Measurements from ENCODE around the gene ABL2. TPM values are rescaled to one million over a fixed set of nuclear protein-coding genes. Genes with fewer than 3 reads are reported as not detected.
"Not testable (repeated sequence)": the region's sequence is repeated elsewhere in the genome, so short reads cannot be mapped to it uniquely, and the experiment has no call there.

ABL2 gene
- total RNA-seq, 2 experiments from 2014 or later, result 6.6 to 8.4 TPM

DNA sequence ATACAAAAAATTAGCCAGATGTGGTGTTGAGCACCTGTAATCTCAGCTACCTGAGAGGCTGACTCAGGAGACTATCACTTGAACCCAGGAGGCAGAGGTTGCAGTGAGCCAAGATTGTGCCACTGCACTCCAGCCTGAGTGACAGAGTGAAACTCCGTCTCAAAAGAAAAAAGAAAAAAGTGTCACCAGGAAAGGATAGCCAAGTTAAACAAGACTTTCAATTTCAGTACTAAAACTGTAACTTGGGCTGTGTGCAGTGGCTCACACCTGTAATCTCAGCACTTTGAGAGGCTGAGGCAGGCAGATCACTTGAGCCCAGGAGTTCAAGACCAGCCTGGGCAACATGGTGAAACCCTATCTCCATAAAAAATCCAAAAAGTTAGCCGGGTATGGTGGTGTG is 15.9 kb upstream of the ABL2 start:
- H3K9me3 Mint-ChIP-seq (ENCODE audit: low read depth); H3K27me3 Mint-ChIP-seq; ATAC-seq; H3K36me3 Mint-ChIP-seq (ENCODE audit: low read depth); H3K4me1 Mint-ChIP-seq; H3K4me3 Mint-ChIP-seq; H3K27ac Mint-ChIP-seq; DNase-seq; intact Hi-C loops (cut with DNase I, micrococcal nuclease): not testable (repeated sequence)
- ChIA-PET POLR2A (interaction anchor here (0.6 kb wide), 1 partner anchor 83 kb away, joined by 4 read pairs; no protein-coding TSS in a partner anchor), CTCF (interaction anchor here (0.6 kb wide), 1 partner anchor 815 kb away, joined by 4 read pairs; no protein-coding TSS in a partner anchor)

DNA sequence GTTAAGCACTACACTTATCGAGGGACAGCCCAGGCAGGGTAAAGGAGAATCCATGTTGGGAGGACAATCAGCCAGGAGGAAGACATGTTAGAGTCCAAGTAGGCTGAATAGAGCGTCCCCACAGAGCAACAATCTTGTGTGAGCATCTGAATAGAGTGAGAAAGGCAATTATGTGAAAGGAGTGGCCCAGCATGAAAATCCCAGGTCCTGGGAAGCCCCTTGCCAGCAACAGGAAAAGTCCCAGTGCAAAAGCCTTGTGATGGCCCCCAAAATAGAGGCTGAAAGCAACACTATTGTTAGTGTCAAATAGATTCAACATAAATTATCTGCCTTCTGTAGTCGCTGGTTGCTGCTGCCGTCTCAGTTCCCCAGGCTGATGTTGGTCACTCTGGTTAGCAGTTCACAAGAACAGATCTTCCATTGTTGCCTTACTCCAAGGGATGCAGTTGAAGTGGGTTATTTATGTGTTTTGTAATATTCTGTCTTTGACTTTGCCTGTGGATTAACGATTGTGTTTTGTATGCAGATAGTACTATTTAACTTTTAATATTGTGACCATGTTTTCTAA is 12.1 kb upstream of the ABL2 start:
- Mint-ChIP-seq H3K36me3 (ENCODE audit: low read depth) (no peaks in the 10 kb centered on the region), H3K27ac (no peak overlapping the region), H3K9me3 (ENCODE audit: low read depth) (no peaks in the 10 kb centered on the region), H3K27me3 (no peaks in the 10 kb centered on the region), H3K4me3 (no peak overlapping the region), H3K4me1 (no peaks in the 10 kb centered on the region)
- POLR2A ChIA-PET, result no interaction called here
- intact Hi-C loops (cut with DNase I, micrococcal nuclease), result no loop called here
- ATAC-seq (no peak), DNase-seq (no peak)
- CTCF ChIA-PET, result no interaction called here

DNA sequence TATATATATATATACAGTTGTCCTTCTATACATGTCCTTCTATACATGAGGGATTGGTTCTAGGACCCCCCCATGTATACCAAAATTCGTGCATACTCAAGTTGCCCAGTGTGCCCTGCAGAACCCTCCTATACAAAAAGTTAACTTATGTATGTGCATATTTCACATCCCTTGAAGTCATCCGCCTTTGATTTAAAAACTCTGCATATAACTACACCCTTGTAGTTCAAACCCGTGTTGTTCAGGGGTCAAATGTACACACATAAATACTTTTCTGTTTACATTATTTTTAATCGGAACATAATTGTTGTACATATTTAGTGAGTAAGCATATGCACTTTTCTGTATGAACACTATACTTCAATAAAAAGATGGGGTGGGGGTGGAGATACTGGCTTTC is 7.7 kb upstream of the ABL2 start:
- CTCF ChIA-PET, result interaction anchor here (0.8 to 1.8 kb wide), 3 partner anchors 14 to 578 kb away, joined by 4 to 5 read pairs (median 5); no protein-coding TSS in a partner anchor
- no peaks in the 10 kb centered on the region for H3K27me3 Mint-ChIP-seq
- no peaks in the 10 kb centered on the region for H3K36me3 Mint-ChIP-seq (ENCODE audit: low read depth)
- H3K4me3 Mint-ChIP-seq, result no peak overlapping the region
- POLR2A ChIA-PET, result no interaction called here
- no peak overlapping the region for H3K27ac Mint-ChIP-seq
- DNase-seq (no peak), ATAC-seq (no peak)
- no peaks in the 10 kb centered on the region for H3K9me3 Mint-ChIP-seq (ENCODE audit: low read depth)
- no peaks in the 10 kb centered on the region for H3K4me1 Mint-ChIP-seq
- intact Hi-C loops (cut with DNase I, micrococcal nuclease), result no loop called here

DNA sequence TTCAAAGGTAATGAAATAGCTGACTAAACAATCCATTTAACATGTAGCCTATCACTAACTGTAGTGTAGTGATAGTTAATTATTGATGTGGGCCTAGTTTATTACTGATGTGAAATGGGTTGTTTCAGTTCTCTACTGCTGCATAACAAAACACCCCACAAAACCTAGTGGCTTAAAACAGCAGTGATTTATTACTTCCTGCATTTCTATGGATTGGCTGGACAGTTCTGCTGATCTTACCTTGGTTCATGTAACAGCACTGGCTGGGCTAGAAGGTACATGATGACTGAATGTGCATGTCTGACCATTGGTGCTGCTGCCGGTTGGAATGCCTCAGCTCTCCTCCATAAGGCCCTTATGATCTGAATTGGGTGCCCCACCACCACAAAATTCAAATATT is 5.4 kb upstream of the ABL2 start:
- Mint-ChIP-seq H3K9me3 (ENCODE audit: low read depth) (no peaks in the 10 kb centered on the region), H3K27me3 (no peaks in the 10 kb centered on the region), H3K4me1 (peaks cover 10% of the 10 kb centered on the region), H3K27ac (no peak overlapping the region), H3K4me3 (no peak overlapping the region), H3K36me3 (ENCODE audit: low read depth) (no peaks in the 10 kb centered on the region)
- ATAC-seq (no peak), DNase-seq (no peak)
- intact Hi-C loops (cut with DNase I, micrococcal nuclease), result no loop called here
- CTCF ChIA-PET, result no interaction called here
- POLR2A ChIA-PET, result no interaction called here

DNA sequence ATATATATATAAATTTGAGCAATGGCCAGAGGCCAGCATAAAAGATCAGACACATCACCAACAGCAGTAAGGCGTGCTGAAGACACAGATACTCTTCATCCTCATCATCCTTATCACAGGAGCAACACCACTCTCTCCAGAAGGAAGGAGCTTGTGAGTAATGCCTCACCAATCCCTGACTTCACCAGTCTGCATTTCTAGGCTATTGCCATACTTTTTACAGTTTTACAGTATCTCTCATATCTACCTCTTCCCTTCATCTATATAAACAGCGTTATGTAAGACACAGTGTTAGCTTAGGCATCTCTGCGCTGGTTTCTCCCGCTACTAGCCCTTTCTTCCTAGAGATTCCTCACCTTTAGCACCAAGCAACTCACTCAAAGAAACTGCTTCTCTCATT is 2.4 kb upstream of the ABL2 start:
- CTCF ChIA-PET, result interaction anchor here (0.5 kb wide), 1 partner anchor 1873 kb away, joined by 5 read pairs; no protein-coding TSS in a partner anchor
- DNase-seq (no peak), ATAC-seq (no peak)
- H3K27ac Mint-ChIP-seq, result no peak overlapping the region
- no peaks in the 10 kb centered on the region for H3K27me3 Mint-ChIP-seq
- peaks cover 28% of the 10 kb centered on the region for H3K4me1 Mint-ChIP-seq
- H3K4me3 Mint-ChIP-seq, result no peak overlapping the region
- H3K36me3 Mint-ChIP-seq (ENCODE audit: low read depth), result peaks cover 6% of the 10 kb centered on the region
- intact Hi-C loops (cut with DNase I, micrococcal nuclease), result no loop called here
- POLR2A ChIA-PET, result no interaction called here
- H3K9me3 Mint-ChIP-seq (ENCODE audit: low read depth), result no peaks in the 10 kb centered on the region

DNA sequence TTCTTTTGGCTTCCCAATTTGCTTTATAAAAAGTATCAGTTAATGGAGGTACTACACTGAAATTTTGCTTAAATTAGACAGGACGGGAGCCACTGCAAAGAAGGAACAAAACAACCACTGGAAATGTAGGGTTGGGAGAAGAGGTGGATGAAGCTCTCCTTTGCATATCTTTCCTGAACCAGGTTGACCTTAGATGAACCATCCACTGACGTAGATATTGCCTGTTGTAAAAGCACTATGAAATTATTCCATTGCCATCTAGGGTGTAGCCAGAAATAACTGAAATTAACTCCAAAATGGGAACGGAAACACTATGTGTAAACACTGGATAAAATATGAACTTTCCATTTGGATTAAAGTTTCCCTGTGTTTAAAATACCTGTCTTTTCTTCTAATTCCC is 1.2 kb upstream of the ABL2 start:
- intact Hi-C loops (cut with DNase I, micrococcal nuclease), result loop anchor here in 1 of 2 experiments (1.0 kb wide), 1 partner anchor 63 kb away; the partner anchor contains the start of gene SOAT1
- no peaks in the 10 kb centered on the region for H3K27me3 Mint-ChIP-seq
- peaks cover 34% of the 10 kb centered on the region for H3K4me1 Mint-ChIP-seq
- H3K27ac Mint-ChIP-seq, result no peak overlapping the region
- ChIA-PET CTCF (interaction anchor here (1.4 kb wide), 1 partner anchor 63 kb away, joined by 3 read pairs; the partner anchor contains the start of gene SOAT1), POLR2A (interaction anchor here (0.6 kb wide), 1 partner anchor 64 kb away, joined by 3 read pairs; no protein-coding TSS in a partner anchor)
- ATAC-seq, result no peak
- DNase-seq, result no peak
- peaks cover 8% of the 10 kb centered on the region for H3K36me3 Mint-ChIP-seq (ENCODE audit: low read depth)
- no peaks in the 10 kb centered on the region for H3K9me3 Mint-ChIP-seq (ENCODE audit: low read depth)
- peak overlapping the region; percentile 86 for H3K4me3 Mint-ChIP-seq

DNA sequence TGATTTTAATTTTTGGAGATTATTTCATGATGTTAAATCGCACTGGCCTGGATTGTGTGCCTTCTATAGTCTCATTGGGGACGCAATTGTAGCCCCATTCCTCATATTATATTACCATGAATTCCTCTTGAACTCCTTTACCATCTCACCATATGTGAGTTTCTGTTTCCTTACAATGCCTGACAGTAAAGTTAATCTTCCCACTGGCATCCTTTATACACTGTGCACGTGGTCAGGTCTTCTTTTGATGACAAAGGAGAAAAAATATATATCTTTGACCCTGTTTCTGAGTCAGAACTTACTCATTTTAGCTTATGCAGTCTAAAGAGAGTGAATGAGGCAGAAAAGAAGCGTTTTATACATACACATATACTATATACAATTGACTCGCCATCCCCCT is 774 bp upstream of the ABL2 start:
- H3K27me3 Mint-ChIP-seq, result no peaks in the 10 kb centered on the region
- ChIA-PET POLR2A (interaction anchor here (0.6 kb wide), 1 partner anchor 64 kb away, joined by 3 read pairs; no protein-coding TSS in a partner anchor), CTCF (interaction anchor here (1.4 kb wide), 1 partner anchor 64 kb away, joined by 3 read pairs; the partner anchor contains the start of gene SOAT1)
- DNase-seq, result no peak
- peaks cover 36% of the 10 kb centered on the region for H3K4me1 Mint-ChIP-seq
- intact Hi-C loops (cut with DNase I, micrococcal nuclease), result loop anchor here in 1 of 2 experiments (1.0 kb wide), 1 partner anchor 63 kb away; the partner anchor contains the start of gene SOAT1
- peaks cover 8% of the 10 kb centered on the region for H3K36me3 Mint-ChIP-seq (ENCODE audit: low read depth)
- peak overlapping the region; percentile 86 for H3K4me3 Mint-ChIP-seq
- H3K9me3 Mint-ChIP-seq (ENCODE audit: low read depth), result no peaks in the 10 kb centered on the region
- H3K27ac Mint-ChIP-seq, result peak overlapping the region; percentile 84
- ATAC-seq, result peak; percentile 50

DNA sequence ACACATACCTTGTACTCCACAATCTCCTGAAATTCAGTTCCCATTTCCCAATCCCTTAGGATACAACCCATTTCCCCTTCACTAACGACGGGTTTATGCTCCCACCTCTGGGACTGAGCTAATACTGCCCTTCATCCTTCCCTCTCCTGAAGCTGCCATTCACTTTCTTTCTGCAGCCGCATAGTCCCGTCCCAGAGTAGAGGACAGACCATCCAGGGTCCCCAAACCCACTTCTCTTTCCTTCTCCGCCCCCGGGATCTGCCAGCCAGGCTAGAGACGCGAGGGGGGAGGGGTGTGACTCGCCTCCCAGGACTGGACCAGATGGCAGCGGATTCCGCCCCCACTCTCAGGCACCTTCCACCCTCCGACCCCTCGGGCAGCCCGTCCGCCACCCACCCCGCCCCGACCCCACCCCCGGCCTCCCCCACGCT is 679 bp downstream of the ABL2 start:
- intact Hi-C loops (cut with DNase I, micrococcal nuclease), result loop anchor here (1.0 to 5.0 kb wide), 11 partner anchors 66 to 202 kb away; partner anchors contain the start of gene AXDND1 (in 1 of the 2)
- POLR2A ChIA-PET, result interaction anchor here (0.8 kb wide), 1 partner anchor 137 kb away, joined by 3 read pairs; the partner anchor contains the start of gene AXDND1

DNA sequence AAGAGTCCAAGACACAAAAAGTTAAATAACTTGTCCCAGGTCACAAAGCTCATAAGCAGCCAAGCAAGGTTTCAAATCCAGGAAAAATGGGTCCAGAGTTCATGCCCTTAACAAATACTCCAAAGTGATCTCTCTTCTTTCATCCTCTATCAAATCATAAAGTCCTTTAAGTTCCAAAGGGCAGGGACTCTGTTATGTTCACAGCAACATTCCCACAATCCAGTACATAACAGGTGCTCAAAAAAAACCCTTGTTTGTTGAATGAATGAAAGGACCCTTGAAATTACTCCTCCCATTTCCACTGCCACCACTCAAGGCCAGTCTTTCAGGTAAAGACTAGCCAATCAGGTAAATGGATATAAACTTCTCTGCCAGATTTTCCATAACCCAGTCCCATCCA is 2.7 kb downstream of the ABL2 start:
- no peak for ATAC-seq
- Mint-ChIP-seq H3K4me3 (no peak overlapping the region), H3K27ac (no peak overlapping the region), H3K9me3 (ENCODE audit: low read depth) (no peaks in the 10 kb centered on the region), H3K4me1 (peaks cover 36% of the 10 kb centered on the region), H3K36me3 (ENCODE audit: low read depth) (peaks cover 13% of the 10 kb centered on the region), H3K27me3 (no peaks in the 10 kb centered on the region)
- ChIA-PET POLR2A (no interaction called here), CTCF (interaction anchor here (1.1 to 1.6 kb wide), 3 partner anchors 18 to 144 kb away, joined by 4 read pairs; partner anchors contain the start of gene SOAT1)
- no peak for DNase-seq
- intact Hi-C loops (cut with DNase I, micrococcal nuclease), result loop anchor here in 1 of 2 experiments (5.0 kb wide), 2 partner anchors 84 to 141 kb away; partner anchors contain the start of gene AXDND1

More for the DNA sequence above, 679 bp downstream of the ABL2 start:
- peaks cover 36% of the 10 kb centered on the region for H3K4me1 Mint-ChIP-seq
- CTCF ChIA-PET, result no interaction called here
- peak; percentile 28 for ATAC-seq
- peak overlapping the region; percentile 86 for H3K4me3 Mint-ChIP-seq
- peak; percentile 66 for DNase-seq
- no peaks in the 10 kb centered on the region for H3K27me3 Mint-ChIP-seq
- peak overlapping the region; percentile 88 for H3K27ac Mint-ChIP-seq
- H3K36me3 Mint-ChIP-seq (ENCODE audit: low read depth), result peaks cover 8% of the 10 kb centered on the region
- H3K9me3 Mint-ChIP-seq (ENCODE audit: low read depth), result no peaks in the 10 kb centered on the region

DNA sequence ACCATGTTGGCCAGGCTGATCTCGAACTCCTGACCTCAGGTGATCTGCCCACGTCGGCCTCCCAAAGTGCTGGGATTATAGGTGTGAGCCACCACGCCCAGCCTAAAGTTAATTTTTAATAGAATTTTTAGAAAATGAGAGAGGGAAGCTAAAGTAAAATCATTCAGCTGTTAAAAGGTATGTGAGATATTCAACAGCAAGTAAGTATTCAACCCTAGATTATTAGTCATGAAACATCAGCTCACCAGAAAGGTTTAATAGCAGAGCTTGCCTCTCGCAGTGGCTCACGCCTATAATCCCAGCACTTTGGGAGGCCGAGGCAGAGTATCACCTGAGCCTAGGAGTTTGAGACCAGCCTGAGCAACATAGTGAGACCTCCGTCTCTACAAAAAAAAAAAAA is 5.0 kb downstream of the ABL2 start:
- DNase-seq; H3K27me3 Mint-ChIP-seq; H3K27ac Mint-ChIP-seq; H3K9me3 Mint-ChIP-seq (ENCODE audit: low read depth); ATAC-seq; intact Hi-C loops (cut with DNase I, micrococcal nuclease); H3K4me3 Mint-ChIP-seq: not testable (repeated sequence)
- ChIA-PET POLR2A (interaction anchor here (0.6 kb wide), 1 partner anchor 72 kb away, joined by 3 read pairs; no protein-coding TSS in a partner anchor), CTCF (interaction anchor here (0.7 to 0.8 kb wide), 2 partner anchors 104 to 119 kb away, joined by 3 to 4 read pairs; no protein-coding TSS in a partner anchor)
- Mint-ChIP-seq H3K36me3 (ENCODE audit: low read depth) (peaks cover 15% of the 10 kb centered on the region), H3K4me1 (peaks cover 25% of the 10 kb centered on the region)

DNA sequence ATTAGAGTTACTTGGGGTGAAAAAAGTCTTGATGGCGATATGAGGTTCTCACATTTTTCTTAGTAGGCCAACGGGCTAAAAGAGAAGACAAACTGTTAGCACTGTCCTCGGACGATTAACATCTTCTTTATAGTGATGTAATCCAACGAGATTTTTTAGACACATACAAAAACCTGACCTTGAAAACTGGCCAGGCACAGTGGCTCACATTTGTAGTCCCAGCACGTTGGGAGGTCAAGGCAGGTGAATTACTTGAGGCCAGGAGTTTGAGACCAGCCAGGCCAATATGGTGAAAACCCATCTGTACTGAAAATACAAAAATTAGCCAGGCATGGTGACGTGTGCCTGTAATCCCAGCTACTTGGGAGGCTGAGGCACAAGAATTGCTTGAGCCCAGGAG is 8.4 kb downstream of the ABL2 start:
- POLR2A ChIA-PET; ATAC-seq; H3K9me3 Mint-ChIP-seq (ENCODE audit: low read depth); H3K27ac Mint-ChIP-seq; H3K27me3 Mint-ChIP-seq; H3K4me3 Mint-ChIP-seq; DNase-seq; intact Hi-C loops (cut with DNase I, micrococcal nuclease): not testable (repeated sequence)
- Mint-ChIP-seq H3K4me1 (peaks cover 14% of the 10 kb centered on the region), H3K36me3 (ENCODE audit: low read depth) (peaks cover 20% of the 10 kb centered on the region)
- CTCF ChIA-PET, result interaction anchor here (0.7 to 0.8 kb wide), 2 partner anchors 148 to 149 kb away, joined by 3 read pairs; no protein-coding TSS in a partner anchor

Measured in activated CD4-positive, alpha-beta T cell treated with anti-CD3 and anti-CD28 coated beads for 36 hours (primary cell).